NOMO-1 treated with dmso at 0.1 percent for 144 hours (cell line): ENCODE data around the gene STPG4.

Experiments used
- DNase-seq: peaks from one replicate; lab custom pipeline; 2025; ENCODE audit not compliant: unreplicated experiment; lab: John Stamatoyannopoulos, UW

The STPG4 gene

GRCh38 chr2:47037678-47038077 is 117.4 kb downstream of the STPG4 start:
- no peak for DNase-seq
